Measurements from ENCODE around the gene MYO1D.

MYO1D gene

GRCh38 chr17:32833076-32833475 lies 43.8 kb downstream of the MYO1D start:
- Histone ChIP-seq H3K36me3 (replicated peaks; ENCODE audit: insufficient read depth, low read length) (no peaks in the 10 kb centered on the region), H3K27ac (ENCODE audit: low read length) (no peak overlapping the region), H4K20me1 (ENCODE audit: insufficient read depth, low read length) (no peaks in the 10 kb centered on the region), H3K27me3 (replicated peaks; ENCODE audit: insufficient read depth, low read length) (no peaks in the 10 kb centered on the region), H3F3A (ENCODE audit: insufficient read depth, low read length) (peaks cover 49% of the 10 kb centered on the region), H3K9me3 (replicated peaks; ENCODE audit: insufficient read depth, low read length) (no peaks in the 10 kb centered on the region), H2AFZ (ENCODE audit: low read length) (no peak overlapping the region), H3K4me3 (ENCODE audit: low read length) (no peak overlapping the region), H3K79me2 (ENCODE audit: low read length) (peaks cover 76% of the 10 kb centered on the region), H3K9ac (ENCODE audit: low read length) (no peak overlapping the region), H3K4me2 (ENCODE audit: low read depth, low read length) (no peak overlapping the region), H3K9me2 (replicated peaks; ENCODE audit: insufficient read depth, low read length) (no peaks in the 10 kb centered on the region), H3K4me1 (ENCODE audit: low read length) (peaks cover 65% of the 10 kb centered on the region)
- DNase-seq, result no peak
- TF ChIP-seq EZH2phosphoT487 (IDR thresholded peaks at IDR 0.05; ENCODE audit: low read length) (no peak), EZH2 (optimal IDR thresholded peaks at IDR 0.05; ENCODE audit: low read depth, low read length) (no peak)

GRCh38 chr17:32831627-32832243 lies 45.2 kb downstream of the MYO1D start:
- H2AFZ ChIP-seq (ENCODE audit: low read length), result no peak overlapping the region
- TF ChIP-seq EZH2 (optimal IDR thresholded peaks at IDR 0.05; ENCODE audit: low read depth, low read length) (no peak), EZH2phosphoT487 (IDR thresholded peaks at IDR 0.05; ENCODE audit: low read length) (no peak), CTCF (IDR thresholded peaks at IDR 0.05; ENCODE audit: low read length) (no peak)
- H3K79me2 ChIP-seq (ENCODE audit: low read length), result peaks cover 75% of the 10 kb centered on the region
- H3K9me2 ChIP-seq (replicated peaks; ENCODE audit: insufficient read depth, low read length), result no peaks in the 10 kb centered on the region
- no peak for DNase-seq
- H3K4me2 ChIP-seq (ENCODE audit: low read depth, low read length), result no peak overlapping the region
- H3K9me3 ChIP-seq (replicated peaks; ENCODE audit: insufficient read depth, low read length), result no peaks in the 10 kb centered on the region
- H3K4me1 ChIP-seq (ENCODE audit: low read length), result peaks cover 70% of the 10 kb centered on the region
- H3K27me3 ChIP-seq (replicated peaks; ENCODE audit: insufficient read depth, low read length), result no peaks in the 10 kb centered on the region
- H3K4me3 ChIP-seq (ENCODE audit: low read length), result no peak overlapping the region
- H3F3A ChIP-seq (ENCODE audit: insufficient read depth, low read length), result peaks cover 54% of the 10 kb centered on the region
- no peak overlapping the region for H3K9ac ChIP-seq (ENCODE audit: low read length)
- H3K27ac ChIP-seq (ENCODE audit: low read length), result no peak overlapping the region
- H4K20me1 ChIP-seq (ENCODE audit: insufficient read depth, low read length), result no peaks in the 10 kb centered on the region
- no peaks in the 10 kb centered on the region for H3K36me3 ChIP-seq (replicated peaks; ENCODE audit: insufficient read depth, low read length)

- peaks cover 76% of the 10 kb centered on the region for H3K79me2 ChIP-seq (ENCODE audit: low read length)
- H3K27me3 ChIP-seq (replicated peaks; ENCODE audit: insufficient read depth, low read length), result no peaks in the 10 kb centered on the region
- no peak for TF ChIP-seq EZH2phosphoT487 (IDR thresholded peaks at IDR 0.05; ENCODE audit: low read length)
- TF ChIP-seq CTCF (IDR thresholded peaks at IDR 0.05; ENCODE audit: low read length), result no peak
- TF ChIP-seq EZH2 (optimal IDR thresholded peaks at IDR 0.05; ENCODE audit: low read depth, low read length), result no peak
- H3K9ac ChIP-seq (ENCODE audit: low read length), result no peak overlapping the region
- no peak overlapping the region for H3K4me3 ChIP-seq (ENCODE audit: low read length)
- H3K4me2 ChIP-seq (ENCODE audit: low read depth, low read length), result no peak overlapping the region
- H4K20me1 ChIP-seq (ENCODE audit: insufficient read depth, low read length), result no peaks in the 10 kb centered on the region
- no peaks in the 10 kb centered on the region for H3K9me3 ChIP-seq (replicated peaks; ENCODE audit: insufficient read depth, low read length)
- H3K27ac ChIP-seq (ENCODE audit: low read length), result no peak overlapping the region
- no peak overlapping the region for H2AFZ ChIP-seq (ENCODE audit: low read length)
- H3K4me1 ChIP-seq (ENCODE audit: low read length), result peaks cover 67% of the 10 kb centered on the region
- no peaks in the 10 kb centered on the region for H3K9me2 ChIP-seq (replicated peaks; ENCODE audit: insufficient read depth, low read length)
- no peaks in the 10 kb centered on the region for H3K36me3 ChIP-seq (replicated peaks; ENCODE audit: insufficient read depth, low read length)
- DNase-seq, result no peak
- H3F3A ChIP-seq (ENCODE audit: insufficient read depth, low read length), result peaks cover 50% of the 10 kb centered on the region
These were observed 45.7 kb downstream of the MYO1D start for GRCh38 chr17:32831223-32831622.

GRCh38 chr17:32828822-32829221 lies 48.1 kb downstream of the MYO1D start:
- Histone ChIP-seq H3K9me2 (replicated peaks; ENCODE audit: insufficient read depth, low read length) (no peaks in the 10 kb centered on the region), H4K20me1 (ENCODE audit: insufficient read depth, low read length) (no peaks in the 10 kb centered on the region), H3K4me3 (ENCODE audit: low read length) (peak overlapping the region; percentile 41), H3K4me1 (ENCODE audit: low read length) (peaks cover 47% of the 10 kb centered on the region), H3K4me2 (ENCODE audit: low read depth, low read length) (peak overlapping the region; percentile 68), H2AFZ (ENCODE audit: low read length) (no peak overlapping the region; the same call in 1 of the 2 replicates), H3K9me3 (replicated peaks; ENCODE audit: insufficient read depth, low read length) (no peaks in the 10 kb centered on the region), H3K36me3 (replicated peaks; ENCODE audit: insufficient read depth, low read length) (no peaks in the 10 kb centered on the region), H3K27me3 (replicated peaks; ENCODE audit: insufficient read depth, low read length) (no peaks in the 10 kb centered on the region), H3K79me2 (ENCODE audit: low read length) (peaks cover 86% of the 10 kb centered on the region), H3K9ac (ENCODE audit: low read length) (peak overlapping the region; percentile 48), H3F3A (ENCODE audit: insufficient read depth, low read length) (peaks cover 29% of the 10 kb centered on the region), H3K27ac (ENCODE audit: low read length) (peak overlapping the region; percentile 83)
- no peak for TF ChIP-seq CTCF (IDR thresholded peaks at IDR 0.05; ENCODE audit: low read length)
- TF ChIP-seq EZH2phosphoT487 (IDR thresholded peaks at IDR 0.05; ENCODE audit: low read length), result no peak
- no peak for TF ChIP-seq EZH2 (optimal IDR thresholded peaks at IDR 0.05; ENCODE audit: low read depth, low read length)
- peak; percentile 19 for DNase-seq

All from MM.1S (cell line).